NCI-H146 (cell line): Measurements from ENCODE around the gene ZNF284.

Experiments used
- DNase-seq: peaks from one replicate; lab custom pipeline; 2025; lab: John Stamatoyannopoulos, UW

Gene ZNF284

DNA sequence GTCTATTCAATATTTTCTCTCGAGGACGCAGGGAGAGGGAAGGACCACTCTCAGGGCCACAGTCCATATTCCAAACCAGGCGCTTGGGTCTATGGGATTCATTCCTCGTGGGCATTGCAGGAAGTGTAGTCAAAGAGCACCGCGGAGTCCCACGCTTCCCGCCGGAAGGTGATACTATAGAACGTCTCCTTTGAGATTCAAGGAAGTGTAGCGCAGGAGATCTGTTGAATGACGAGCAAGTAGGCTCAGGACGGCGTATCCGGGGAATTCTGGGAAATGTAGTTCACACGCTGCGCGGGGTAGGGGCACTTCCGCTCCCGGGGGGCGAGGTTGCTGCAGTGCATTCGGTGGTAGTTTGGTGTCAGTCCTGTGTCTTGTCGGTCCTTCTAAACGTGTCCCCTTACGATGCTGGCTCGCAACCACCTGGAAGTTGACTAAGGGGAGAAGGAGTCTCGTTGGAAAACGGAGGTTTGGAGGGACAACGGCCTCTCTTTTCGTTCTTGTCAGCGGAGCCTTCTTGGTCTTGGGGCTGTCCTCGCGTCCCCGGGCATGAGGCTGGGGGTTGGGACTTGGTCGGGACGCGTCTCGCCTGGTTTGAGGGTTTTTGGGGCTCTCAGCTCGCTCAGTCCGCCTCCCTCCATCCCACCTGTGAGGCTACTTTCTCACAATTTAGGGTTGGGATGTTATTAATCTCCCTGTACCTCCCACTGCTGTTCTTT is at the start of gene ZNF284:
Gene ZNF284 (plus strand): TSS at position 336 of the 719 bp plus-strand sequence. CDS start 4,231 bp downstream, outside the sequence.
- peak; percentile 96 for DNase-seq

DNA sequence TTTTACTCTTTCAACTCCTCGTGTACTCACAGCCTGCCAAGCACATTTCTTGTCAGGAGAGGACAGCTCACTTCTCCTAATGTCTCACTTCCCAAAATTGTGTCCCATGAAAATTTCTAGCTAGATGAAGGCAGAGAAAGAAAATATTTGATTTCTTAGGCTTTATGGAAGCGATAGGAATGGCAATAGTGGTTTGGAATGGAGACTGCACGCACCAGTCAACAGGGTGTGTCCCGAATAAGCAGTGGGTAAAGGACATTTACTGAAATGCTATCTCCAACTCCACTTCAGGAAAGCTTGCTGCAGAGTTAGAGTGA is 47.1 kb upstream of the ZNF284 start:
- no peak for DNase-seq

DNA sequence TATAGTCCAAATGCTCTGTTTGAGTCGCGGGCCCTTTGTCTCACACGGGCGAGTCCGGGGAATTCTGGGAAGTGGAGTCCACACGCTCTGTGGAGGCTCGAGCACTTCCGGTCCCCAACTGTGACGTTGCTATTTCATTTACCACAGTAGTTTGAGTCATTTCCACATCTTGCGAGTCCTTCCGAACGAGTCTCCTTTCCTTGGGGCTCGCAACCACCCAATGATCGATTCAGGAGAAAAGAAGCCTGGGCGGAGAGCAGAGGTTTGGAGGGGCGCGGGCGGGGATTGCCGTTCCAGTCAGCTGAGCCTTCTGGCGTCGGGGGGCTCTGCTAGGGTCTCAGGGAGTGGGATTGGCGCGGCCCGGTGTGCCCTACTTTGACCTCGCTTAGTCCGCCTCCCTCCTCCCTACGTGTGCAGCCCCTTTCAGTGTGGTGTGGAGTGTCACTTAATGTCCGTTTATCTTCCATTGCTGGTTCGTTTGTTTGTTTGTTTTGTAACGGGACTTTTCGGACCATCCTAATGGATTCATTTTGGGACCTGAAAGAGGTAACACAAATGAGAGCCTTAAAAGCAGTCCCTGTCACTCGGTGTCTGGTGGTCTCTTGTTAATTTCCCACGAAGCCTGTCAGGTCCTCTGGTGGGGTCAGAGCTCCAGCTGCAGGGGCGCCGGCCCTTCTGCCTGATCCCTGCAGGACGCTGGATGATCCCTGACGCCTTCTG is 46.6 kb upstream of the ZNF284 start, which contains the start of gene ZNF222:
Gene ZNF222 (plus strand): TSS at position 163 of the 720 bp plus-strand sequence. CDS start 58 bp downstream, at position 221.
- peak; percentile 80 for DNase-seq

DNA sequence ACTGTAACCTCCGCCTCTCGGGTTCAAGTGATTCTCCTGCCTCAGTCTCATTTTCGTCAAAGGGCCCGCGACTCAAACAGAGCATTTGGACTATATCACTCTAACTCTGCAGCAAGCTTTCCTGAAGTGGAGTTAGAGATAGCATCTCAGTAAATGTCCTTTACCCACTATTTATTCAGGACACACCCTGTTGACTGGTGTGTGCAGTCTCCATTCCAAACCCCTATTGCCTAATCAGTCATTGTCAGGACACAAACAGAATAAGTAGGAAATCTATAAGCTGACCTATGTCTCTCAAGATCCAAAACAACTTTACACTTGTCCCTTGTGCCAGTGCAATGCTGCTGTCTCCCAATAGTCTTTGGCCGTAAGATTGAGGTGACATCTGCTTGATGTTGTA is 45.3 kb upstream of the ZNF284 start:
- no peak for DNase-seq

DNA sequence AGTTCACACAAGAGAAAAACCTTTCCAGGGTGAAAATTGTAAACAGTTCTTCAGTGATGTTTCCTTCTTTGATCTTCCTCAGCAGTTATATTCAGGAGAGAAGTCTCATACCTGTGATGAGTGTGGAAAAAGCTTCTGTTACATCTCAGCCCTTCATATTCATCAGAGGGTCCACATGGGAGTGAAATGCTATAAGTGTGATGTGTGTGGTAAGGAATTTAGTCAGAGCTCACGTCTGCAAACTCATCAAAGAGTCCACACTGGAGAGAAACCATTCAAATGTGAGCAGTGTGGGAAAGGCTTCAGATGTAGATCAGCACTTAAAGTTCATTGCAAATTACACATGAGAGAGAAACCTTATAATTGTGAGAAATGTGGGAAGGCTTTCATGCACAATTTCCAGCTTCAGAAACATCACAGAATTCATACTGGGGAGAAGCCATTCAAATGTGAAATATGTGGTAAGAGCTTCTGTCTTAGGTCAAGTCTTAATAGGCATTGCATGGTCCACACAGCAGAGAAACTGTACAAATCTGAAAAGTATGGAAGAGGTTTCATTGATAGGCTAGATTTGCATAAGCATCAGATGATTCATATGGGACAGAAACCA is 39.9 kb upstream of the ZNF284 start:
- DNase-seq = no peak

- no peak for DNase-seq
Measured at GRCh38 chr19:44042147-44042546, 29.8 kb upstream of the ZNF284 start.

DNA sequence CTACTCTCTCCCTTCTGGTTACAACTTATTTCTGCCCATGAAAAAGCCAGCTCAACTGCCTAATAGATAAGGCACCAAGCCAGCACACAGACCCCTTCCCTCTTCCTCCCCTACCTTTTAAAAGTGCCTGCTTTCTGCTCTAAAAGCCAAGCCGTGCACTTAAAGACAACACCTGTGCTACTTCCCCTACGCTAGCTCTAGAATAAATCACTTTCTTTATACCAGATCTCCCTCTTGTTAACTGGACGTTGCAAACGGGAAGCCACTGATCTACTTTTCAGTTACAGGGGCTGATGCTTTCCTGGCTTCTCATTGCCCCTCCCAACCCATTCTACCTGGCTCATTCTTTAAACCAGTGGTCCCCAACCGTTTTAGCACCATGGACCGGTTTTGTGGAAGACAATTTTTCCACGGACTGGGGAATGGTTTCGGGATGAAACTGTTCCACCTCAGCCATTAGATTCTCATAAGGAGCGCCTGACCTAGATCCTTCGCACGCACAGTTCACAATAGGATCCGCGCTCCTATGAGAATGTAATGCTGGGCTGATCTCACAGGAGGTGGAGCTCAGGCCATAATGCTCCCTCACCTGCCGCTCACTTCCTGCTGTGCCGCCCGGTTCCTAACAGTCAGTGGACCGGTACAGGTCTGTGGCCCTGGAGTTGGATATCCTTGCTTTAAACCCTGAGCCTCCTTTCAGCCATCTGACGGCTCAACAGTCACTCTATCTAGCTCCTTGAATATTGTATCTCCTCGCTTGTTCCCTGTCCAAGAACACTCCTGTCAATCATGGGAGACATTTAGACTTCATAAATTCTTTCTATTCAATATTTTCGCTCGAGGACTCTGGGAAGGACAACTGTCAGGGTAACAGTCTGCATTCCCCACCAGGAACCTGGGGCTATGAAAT is 21.0 kb upstream of the ZNF284 start:
- peak; percentile 88 for DNase-seq

GRCh38 chr19:44051650-44052402 is 20.1 kb upstream of the ZNF284 start, which contains the start of gene ZNF223:
Gene ZNF223 (plus strand): TSS chr19:44052036. CDS start chr19:44055177, 3,141 bp downstream.
- DNase-seq = peak; percentile 99

DNA sequence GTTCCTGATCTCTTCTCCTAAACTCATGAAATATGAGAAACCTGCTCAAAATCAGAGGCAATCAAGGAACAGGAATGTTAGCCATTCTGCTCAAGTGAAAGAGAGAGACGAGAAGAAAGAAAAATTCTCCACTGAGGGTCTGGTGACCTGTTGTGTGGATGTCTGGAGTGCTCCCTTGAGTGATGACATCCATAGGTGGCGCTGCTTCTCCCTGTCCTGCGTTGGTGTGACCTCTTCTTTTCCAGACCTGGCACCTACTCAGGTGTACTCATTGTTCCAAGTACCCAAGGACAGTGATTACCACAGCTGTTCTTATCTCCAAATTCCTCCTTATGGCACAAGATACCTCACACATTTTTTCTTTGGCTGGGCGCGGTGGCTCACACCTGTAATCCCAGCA is 16.1 kb upstream of the ZNF284 start:
- DNase-seq = no peak

DNA sequence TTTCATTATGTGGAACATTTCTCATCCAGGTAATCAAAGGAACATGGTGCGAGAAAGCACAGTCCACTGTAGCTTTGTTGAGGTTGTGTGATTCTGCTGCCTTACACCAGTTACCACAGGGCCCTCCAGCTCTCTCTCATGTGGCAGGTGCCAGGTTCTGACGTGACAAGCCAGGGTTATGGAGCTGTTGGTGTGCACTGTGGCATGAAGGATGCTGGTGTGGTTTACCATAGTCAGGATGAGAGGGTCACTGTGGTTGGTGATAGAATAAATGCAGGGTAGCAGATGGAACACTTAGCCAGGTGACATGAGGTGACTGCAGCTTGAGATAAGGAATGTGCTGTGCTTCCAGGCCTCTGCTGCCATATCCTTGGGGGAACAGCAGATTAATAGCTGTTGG is 12.7 kb upstream of the ZNF284 start:
- DNase-seq = no peak

DNA sequence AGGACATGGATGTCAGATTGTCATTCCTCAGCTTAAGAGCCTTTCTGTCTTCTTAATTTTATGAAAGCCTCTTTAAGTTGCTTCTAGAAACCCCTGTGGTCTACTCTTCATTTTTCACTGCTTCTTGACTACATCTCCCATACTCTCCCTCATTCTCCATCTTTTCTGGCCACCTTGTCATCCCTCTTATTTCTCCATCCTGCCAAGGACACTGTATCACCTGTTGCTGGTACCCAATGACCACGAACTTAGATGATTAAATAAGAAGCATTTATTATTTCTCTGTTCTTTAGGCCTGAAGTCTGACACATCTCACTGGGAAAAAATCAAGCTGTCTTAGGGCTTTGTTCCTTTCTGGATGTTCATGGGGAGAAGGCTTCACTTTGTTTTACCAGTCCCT is 10.9 kb upstream of the ZNF284 start:
- DNase-seq = no peak

DNA sequence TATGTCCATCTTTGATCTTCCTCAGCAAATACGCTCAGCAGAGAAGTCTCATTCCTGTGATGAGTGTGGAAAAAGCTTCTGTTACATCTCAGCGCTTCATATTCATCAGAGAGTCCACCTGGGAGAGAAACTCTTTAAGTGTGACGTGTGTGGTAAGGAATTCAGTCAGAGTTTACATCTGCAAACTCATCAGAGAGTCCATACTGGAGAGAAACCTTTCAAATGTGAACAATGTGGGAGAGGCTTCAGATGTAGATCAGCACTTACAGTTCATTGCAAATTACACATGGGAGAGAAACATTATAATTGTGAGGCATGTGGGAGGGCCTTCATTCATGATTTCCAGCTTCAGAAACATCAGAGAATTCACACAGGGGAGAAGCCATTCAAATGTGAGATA is 5.7 kb upstream of the ZNF284 start:
- DNase-seq = no peak

GRCh38 chr19:44069415-44069814 is 2.5 kb upstream of the ZNF284 start:
- DNase-seq = no peak

DNA sequence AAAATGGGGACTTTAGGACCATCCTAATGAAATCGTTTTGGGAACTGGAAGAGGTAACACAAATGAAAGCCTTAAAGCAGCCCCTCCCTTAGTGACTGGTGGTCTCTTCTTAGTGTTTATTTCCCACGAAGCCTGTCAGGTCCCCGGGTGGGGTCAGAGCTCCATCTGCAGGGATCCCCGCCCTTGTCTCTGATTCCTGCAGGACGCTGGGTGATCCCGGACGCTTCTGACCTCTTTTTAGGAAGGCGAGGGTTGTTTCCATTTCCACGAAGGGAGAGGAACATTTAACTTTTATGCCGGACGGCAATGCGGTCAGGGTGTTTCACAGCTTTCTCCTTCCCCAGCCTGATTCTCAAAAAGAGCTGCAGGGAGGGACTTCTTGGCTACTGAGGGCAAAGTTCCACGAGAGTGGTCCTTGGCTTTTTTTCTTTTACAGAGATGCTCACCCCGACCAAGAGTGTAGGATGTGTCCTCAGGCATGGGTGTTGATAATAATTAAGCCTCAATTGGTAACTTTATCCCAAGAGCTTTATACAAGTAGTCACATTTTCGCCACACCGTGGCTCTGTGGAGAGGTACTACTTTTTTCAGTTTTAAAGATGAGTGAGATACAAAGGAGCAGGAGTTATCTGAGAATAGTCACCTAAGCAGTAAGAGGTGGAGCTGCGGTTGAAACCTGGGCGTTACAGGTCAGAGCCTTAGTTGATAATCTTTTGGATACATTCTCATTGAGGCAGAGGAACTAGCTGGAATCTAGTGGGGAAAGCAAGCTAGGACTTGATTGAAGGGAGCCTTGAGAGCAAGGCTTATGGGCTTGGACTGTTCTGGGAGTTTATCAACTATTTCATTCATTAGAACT is 813 bp downstream of the ZNF284 start:
- DNase-seq = peak; percentile 13

- DNase-seq = no peak
Measured at GRCh38 chr19:44076325-44076724, 4.4 kb downstream of the ZNF284 start.

GRCh38 chr19:44092108-44092507 is 20.1 kb downstream of the ZNF284 start:
- DNase-seq = no peak

DNA sequence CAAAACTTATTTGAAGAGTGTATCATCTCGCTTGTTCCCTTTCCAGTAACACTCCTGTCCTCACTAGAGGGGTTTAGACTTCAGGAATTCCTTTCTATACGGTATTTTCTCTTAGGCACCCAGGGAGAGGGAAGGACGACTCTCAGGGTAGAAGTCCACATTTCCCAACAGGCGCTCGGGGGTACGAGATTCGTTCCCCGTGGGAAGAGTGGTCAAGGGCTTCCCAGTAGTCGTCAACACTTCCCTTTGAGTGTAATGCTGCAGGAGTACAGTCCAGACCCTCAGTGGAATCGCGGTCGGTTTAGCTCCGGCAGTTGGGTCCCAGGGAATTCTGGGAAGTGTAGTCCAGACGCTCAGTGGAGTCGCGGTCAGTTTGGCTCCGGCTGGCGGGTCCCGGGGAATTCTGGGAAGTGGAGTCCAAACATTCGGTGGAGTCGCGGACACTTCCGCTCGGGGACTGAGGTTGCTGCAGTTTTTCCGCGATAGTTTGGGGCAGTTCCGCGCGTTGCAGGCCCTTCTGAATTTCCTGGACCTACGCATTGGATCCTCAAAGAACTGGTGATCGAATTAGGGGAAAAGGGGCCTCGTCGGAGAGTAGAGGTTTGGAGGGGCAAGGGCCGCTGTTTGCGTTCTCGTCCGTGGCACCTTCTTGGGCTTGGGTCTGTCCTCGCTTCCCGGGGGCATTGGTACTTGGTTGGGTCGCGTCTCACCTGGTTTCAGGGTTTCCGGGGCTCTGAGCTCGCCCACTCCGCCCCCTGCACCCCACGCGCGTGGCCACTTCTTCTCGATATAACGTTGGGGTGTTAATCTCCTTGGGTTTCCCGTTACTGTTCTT is 22.2 kb downstream of the ZNF284 start, which contains the start of gene ZNF224:
Gene ZNF224 (plus strand): TSS at position 431 of the 835 bp plus-strand sequence. CDS start 3,513 bp downstream, outside the sequence.
- peak; percentile 95 for DNase-seq

DNA sequence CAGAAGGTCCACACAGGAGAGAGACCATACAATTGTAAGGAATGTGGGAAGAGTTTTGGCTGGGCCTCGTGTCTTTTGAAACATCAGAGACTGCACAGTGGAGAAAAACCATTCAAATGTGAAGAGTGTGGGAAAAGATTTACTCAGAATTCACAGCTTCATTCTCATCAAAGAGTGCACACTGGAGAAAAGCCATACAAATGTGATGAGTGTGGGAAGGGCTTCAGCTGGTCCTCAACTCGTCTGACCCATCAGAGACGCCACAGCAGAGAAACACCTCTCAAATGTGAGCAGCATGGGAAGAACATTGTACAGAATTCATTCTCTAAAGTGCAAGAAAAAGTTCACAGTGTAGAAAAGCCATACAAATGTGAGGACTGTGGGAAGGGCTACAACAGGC is 35.8 kb downstream of the ZNF284 start:
- no peak for DNase-seq

GRCh38 chr19:44109458-44109857 is 37.5 kb downstream of the ZNF284 start:
- no peak for DNase-seq
